Right lobe of liver (tissue), 6 donors: ENCODE measurements around the gene SCN9A. TPM values are rescaled to one million over a fixed set of nuclear protein-coding genes. Genes with fewer than 3 reads are reported as not detected.

Experiments
- ATAC-seq, 4 donors: fragments of 200-7000 bp; cut with Tn5 transposase; one replicate each; pipeline ENCODE4 v1.9.1; 2020; ENCODE audit warnings: mild to moderate bottlenecking in 4 of 4, moderate library complexity in 4 of 4
- DNase-seq, 3 donors: peaks; one replicate each; pipeline ENCODE4 v3.0.0-alpha.2; 2020
- H3K27ac ChIP-seq, 3 donors: fragments of 200-600 bp; one replicate each; pipeline ENCODE4 v1.8.0; 2022
- H3K27me3 ChIP-seq, 2 donors: fragments of 200-600 bp; one replicate each; pipeline ENCODE4 v1.8.0; 2022
- H3K36me3 ChIP-seq, 4 donors: fragments of 200-600 bp; sonication (generic) in 1 of 4; one replicate each; pipeline versions ENCODE4 v1.5.1 to v1.8.0; 2017 to 2022; ENCODE audit warnings: control low read depth in 1 of 4
- H3K4me1 ChIP-seq, 4 donors: fragments of 200-600 bp; sonication (generic) in 1 of 4; one replicate each; pipeline versions ENCODE4 v1.5.1 to v1.8.0; 2017 to 2022; ENCODE audit warnings: control low read depth in 1 of 4
- H3K4me3 ChIP-seq, 3 donors: fragments of 200-600 bp; one replicate each; pipeline ENCODE4 v1.8.0; 2022
- H3K9me3 ChIP-seq, 4 donors: fragments of 200-600 bp; sonication (generic) in 1 of 4; one replicate each; pipeline versions ENCODE4 v1.5.1 to v1.8.0; 2017 to 2022; ENCODE audit warnings: control low read depth in 1 of 4
- CTCF ChIP-seq, 4 donors: fragments of 200-600 bp in 3 of 4; fragments of 450-650 bp in 1 of 4; IDR thresholded peaks; one replicate each; pipeline versions ENCODE4 v1.5.1 to v1.8.0; 2016 to 2022; ENCODE audit warnings: antibody characterized with exemption in 4 of 4, mild to moderate bottlenecking in 2 of 4
- POLR2A ChIP-seq: fragments of 450-650 bp; IDR thresholded peaks from one replicate; pipeline ENCODE4 v1.6.1; 2017; ENCODE audit warnings: antibody characterized with exemption, mild to moderate bottlenecking
- WGBS: methylation state at CpG from one replicate; pipeline ENCODE4 v1.1.6; 2018; ENCODE audit warnings: low coverage, low lambda C conversion rate; ENCODE audit not compliant: insufficient coverage; ENCODE audit errors: missing lambda C conversion rate; 5-methylcytosine and 5-hydroxymethylcytosine counted together
- intact Hi-C, 2 donors: fragments of 100-400 bp; cut with DNase I; formaldehyde crosslinking; loops; one replicate each; pipeline versions ENCODE4 v1.11.2 to v1.14.1; 2022
- total RNA-seq, 6 experiments: library from RNA; depleted of rRNA in 2 of 6; stranded (reverse); fragments of >200 nt in 2 of 6; fragmentation: NEBNext Ultra II Directional in 3 of 6; extraction: Animal tissue kit (Norgen Biotek cat#: 25700) in 3 of 6; gene quantifications; one replicate each; pipeline versions ENCODE4 v1.1.0 to v1.2.4, GENCODE V29; 2016 to 2023
- donor health status: DM: no; HTN: yes; CAD: no.
- donor health status: DM: no; HTN: no; CAD: no.
- donor health status: DM: no; HTN: no; CAD: no.
- donor health status: DM: no; HTN: yes; CAD: no.
- donor health status: DM: no; HTN: yes; CAD: no.

SCN9A gene
- total RNA-seq, 6 experiments from 2014 or later = 2.1 to 10.2 (median 5.1) TPM

GRCh38 chr2:166152064-166152463, 223.7 kb downstream of the SCN9A start:
- TF ChIP-seq POLR2A (no peak), CTCF (IDR thresholded peaks at IDR 0.05) (no peak)
- Histone ChIP-seq H3K9me3 (no peaks in the 10 kb centered on the region), H3K36me3 (no peaks in the 10 kb centered on the region), H3K4me3 (no peak overlapping the region), H3K4me1 (no peaks in the 10 kb centered on the region), H3K27ac (no peak overlapping the region), H3K27me3 (no peaks in the 10 kb centered on the region)
- intact Hi-C loops = no loop called here
- ATAC-seq (no peak), DNase-seq (no peak)

GRCh38 chr2:166148500-166149400, 227.0 kb downstream of the SCN9A start:
- H3K27me3 ChIP-seq = no peaks in the 10 kb centered on the region
- no peaks in the 10 kb centered on the region for H3K36me3 ChIP-seq
- no peak for DNase-seq
- no peaks in the 10 kb centered on the region for H3K4me1 ChIP-seq
- intact Hi-C loops = no loop called here
- ATAC-seq = no peak
- no peak overlapping the region for H3K4me3 ChIP-seq
- WGBS = 78% methylated on average over 6 of the region's 7 CpGs
- H3K9me3 ChIP-seq = no peaks in the 10 kb centered on the region
- TF ChIP-seq CTCF (IDR thresholded peaks at IDR 0.05) (no peak), POLR2A (no peak)
- H3K27ac ChIP-seq = no peak overlapping the region

- Histone ChIP-seq H3K36me3 (no peaks in the 10 kb centered on the region), H3K9me3 (no peaks in the 10 kb centered on the region), H3K4me1 (no peaks in the 10 kb centered on the region), H3K4me3 (no peak overlapping the region), H3K27ac (no peak overlapping the region), H3K27me3 (no peaks in the 10 kb centered on the region)
- intact Hi-C loops = no loop called here
- no peak for DNase-seq
- WGBS = 74% methylated on average over 2 of the region's 2 CpGs
- ATAC-seq = no peak
- TF ChIP-seq CTCF (IDR thresholded peaks at IDR 0.05) (no peak), POLR2A (no peak)
Measured at GRCh38 chr2:166147883-166148282, 227.9 kb downstream of the SCN9A start.

Other genes starting within 250 kb of the SCN9A start
- not detected for gene SCN1A, start 247.9 kb downstream of the SCN9A start, total RNA-seq
- gene SCN7A, start 118.3 kb upstream of the SCN9A start, total RNA-seq = 1 to 10 TPM in 3 of 6 experiments, under 1 TPM in 3; 0.27 to 4.2 (median 1.2) TPM